HL-60 (cell line): ENCODE results near the gene EPHB2.

Source experiments
- CTCF ChIP-seq: IDR thresholded peaks from one replicate; pipeline ENCODE4 v1.5.1; 2011; ENCODE audit warnings: low read length, control low read depth, inconsistent platforms; ENCODE audit not compliant: insufficient read depth
- GABPA ChIP-seq: IDR thresholded peaks from 2 replicates; pipeline ENCODE4 v1.6.1; 2012; ENCODE audit warnings: low read depth
- POLR2AphosphoS5 ChIP-seq: IDR thresholded peaks from 2 replicates; pipeline ENCODE4 v1.6.1; 2012; ENCODE audit warnings: low read depth
- REST ChIP-seq: IDR thresholded peaks from 2 replicates; pipeline ENCODE4 v1.6.1; 2012; ENCODE audit warnings: low read depth; ENCODE audit not compliant: insufficient replicate concordance
- SPI1 ChIP-seq: IDR thresholded peaks from 2 replicates; pipeline ENCODE4 v1.6.1; 2012; ENCODE audit warnings: low read depth, mild to moderate bottlenecking, borderline replicate concordance

GRCh38 chr1:22754106-22754768 lies 43.6 kb downstream of the EPHB2 start:
- TF ChIP-seq CTCF, result no peak
- no peak for TF ChIP-seq POLR2AphosphoS5
- TF ChIP-seq REST, result no peak
- TF ChIP-seq GABPA, result no peak
- no peak for TF ChIP-seq SPI1
